Measurements from ENCODE around the gene C11orf24.

C11orf24 gene

GRCh38 chr11:68271023-68271780 is 571 bp downstream of the C11orf24 start (continued):
- TF ChIP-seq PRDM2 (tag by site-specific recombination; IDR thresholded peaks at IDR 0.05; ENCODE audit: borderline replicate concordance) = no peak

GRCh38 chr11:68270196-68271022 is 1.4 kb downstream of the C11orf24 start:
- Histone ChIP-seq H3K4me1 (ENCODE audit: control insufficient read depth, insufficient read depth, low read length) (no peaks in the 10 kb centered on the region; the same call in 1 of the 2 replicates), H3K9me3 (ENCODE audit: control insufficient read depth, insufficient read depth, low read depth, low read length) (no peaks in the 10 kb centered on the region), H3K36me3 (ENCODE audit: control insufficient read depth in 2 of 2, insufficient read depth in 1 of 2, low read length in 2 of 2) (peaks cover 0 to 39% of the 10 kb centered on the region in 2 experiments; a peak in 1 of 3 replicates), H3K4me3 (ENCODE audit: low read depth, low read length) (peak overlapping the region; percentile 79; the same call in 1 of the 2 replicates), H3K27ac (ENCODE audit: extremely low read depth, low read depth, low read length) (no peak overlapping the region)
- ChIA-PET POLR2A (no interaction called here), CTCF (interaction anchor here (0.6 to 3.7 kb wide), 9 partner anchors 13 to 724 kb away, joined by 3 to 31 read pairs (median 3); no protein-coding TSS in a partner anchor)
- no peak for TF ChIP-seq ZNF544 (tag by site-specific recombination; IDR thresholded peaks at IDR 0.05)
- TF ChIP-seq ZNF121 (tag by site-specific recombination; IDR thresholded peaks at IDR 0.05) = peak; percentile 68; the same call in 1 of the 2 replicates

- H3K36me3 ChIP-seq (ENCODE audit: control insufficient read depth in 2 of 2, insufficient read depth in 1 of 2, low read length in 2 of 2) = peaks cover 0 to 48% of the 10 kb centered on the region in 2 experiments; a peak in 1 of 3 replicates
- CTCF ChIA-PET = interaction anchor here (2.6 to 3.7 kb wide), 2 partner anchors 12 to 27 kb away, joined by 24 to 31 read pairs; no protein-coding TSS in a partner anchor
- no peaks in the 10 kb centered on the region for H3K9me3 ChIP-seq (ENCODE audit: control insufficient read depth, insufficient read depth, low read depth, low read length)
- TF ChIP-seq FEZF1 (tag by site-specific recombination; IDR thresholded peaks at IDR 0.05) (no peak), GLIS1 (tag by site-specific recombination; IDR thresholded peaks at IDR 0.05) (no peak), ZFHX2 (tag by site-specific recombination; conservative IDR thresholded peaks at IDR 0.05) (no peak), ZBTB17 (tag by site-specific recombination; IDR thresholded peaks at IDR 0.05) (no peak), ZNF112 (tag by site-specific recombination; IDR thresholded peaks at IDR 0.05) (no peak), ZNF677 (tag by site-specific recombination; IDR thresholded peaks at IDR 0.05) (no peak), BCL11B (tag by site-specific recombination; IDR thresholded peaks at IDR 0.05; ENCODE audit: low read depth) (no peak), ZNF366 (tag by site-specific recombination; conservative IDR thresholded peaks at IDR 0.05) (no peak), KLF10 (tag by site-specific recombination; IDR thresholded peaks at IDR 0.05) (no peak), ZNF561 (tag by site-specific recombination; IDR thresholded peaks at IDR 0.05; ENCODE audit: borderline replicate concordance) (no peak), ZNF302 (tag by site-specific recombination; IDR thresholded peaks at IDR 0.05; ENCODE audit: low read depth) (no peak), ZNF623 (tag by site-specific recombination; IDR thresholded peaks at IDR 0.05) (no peak), ZNF214 (tag by site-specific recombination; IDR thresholded peaks at IDR 0.05; ENCODE audit: borderline replicate concordance) (no peak), ZNF660 (tag by site-specific recombination; IDR thresholded peaks at IDR 0.05) (no peak), ZNF354C (tag by site-specific recombination; IDR thresholded peaks at IDR 0.05; ENCODE audit: borderline replicate concordance, low read depth) (no peak), MYNN (tag by site-specific recombination; IDR thresholded peaks at IDR 0.05; ENCODE audit: borderline replicate concordance) (no peak), ZNF138 (tag by site-specific recombination; IDR thresholded peaks at IDR 0.05; ENCODE audit: borderline replicate concordance) (no peak), ZNF521 (tag by site-specific recombination; IDR thresholded peaks at IDR 0.05) (no peak)
- H3K4me3 ChIP-seq (ENCODE audit: low read depth, low read length) = no peak overlapping the region
- POLR2A ChIA-PET = no interaction called here
- H3K27ac ChIP-seq (ENCODE audit: extremely low read depth, low read depth, low read length) = no peak overlapping the region
- no peaks in the 10 kb centered on the region; the same call in 1 of the 2 replicates for H3K4me1 ChIP-seq (ENCODE audit: control insufficient read depth, insufficient read depth, low read length)
These were observed 2.2 kb downstream of the C11orf24 start for GRCh38 chr11:68269414-68270081.

All from HEK293 (cell line).